Measurements from ENCODE around the gene ZNF362.

GRCh38 chr1:33327587-33328325 lies 71.5 kb downstream of the ZNF362 start:
- TF ChIP-seq, protein P1, sequence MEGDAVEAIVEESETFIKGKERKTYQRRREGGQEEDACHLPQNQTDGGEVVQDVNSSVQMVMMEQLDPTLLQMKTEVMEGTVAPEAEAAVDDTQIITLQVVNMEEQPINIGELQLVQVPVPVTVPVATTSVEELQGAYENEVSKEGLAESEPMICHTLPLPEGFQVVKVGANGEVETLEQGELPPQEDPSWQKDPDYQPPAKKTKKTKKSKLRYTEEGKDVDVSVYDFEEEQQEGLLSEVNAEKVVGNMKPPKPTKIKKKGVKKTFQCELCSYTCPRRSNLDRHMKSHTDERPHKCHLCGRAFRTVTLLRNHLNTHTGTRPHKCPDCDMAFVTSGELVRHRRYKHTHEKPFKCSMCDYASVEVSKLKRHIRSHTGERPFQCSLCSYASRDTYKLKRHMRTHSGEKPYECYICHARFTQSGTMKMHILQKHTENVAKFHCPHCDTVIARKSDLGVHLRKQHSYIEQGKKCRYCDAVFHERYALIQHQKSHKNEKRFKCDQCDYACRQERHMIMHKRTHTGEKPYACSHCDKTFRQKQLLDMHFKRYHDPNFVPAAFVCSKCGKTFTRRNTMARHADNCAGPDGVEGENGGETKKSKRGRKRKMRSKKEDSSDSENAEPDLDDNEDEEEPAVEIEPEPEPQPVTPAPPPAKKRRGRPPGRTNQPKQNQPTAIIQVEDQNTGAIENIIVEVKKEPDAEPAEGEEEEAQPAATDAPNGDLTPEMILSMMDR (IDR thresholded peaks at IDR 0.05), result no peak
- no peak for TF ChIP-seq POLR2A (IDR thresholded peaks at IDR 0.05)
